Left colon (tissue), 2 donors: ENCODE measurements around the gene SLC25A28. TPM values are rescaled to one million over a fixed set of nuclear protein-coding genes. Genes with fewer than 3 reads are reported as not detected.

Source experiments
- ATAC-seq: fragments of 200-7000 bp; cut with Tn5 transposase; one replicate; pipeline ENCODE4 v1.9.1; 2020; ENCODE audit warnings: mild to moderate bottlenecking, moderate library complexity
- DNase-seq, 2 donors: peaks; one replicate each; pipeline ENCODE4 v3.0.0-alpha.2; 2020
- intact Hi-C, 2 donors: fragments of 100-400 bp; cut with DNase I in 1 of 2; cut with micrococcal nuclease in 1 of 2; formaldehyde crosslinking; loops; one replicate each; pipeline versions ENCODE4 v1.11.2 to v1.14.0; 2022; cut with DNase I, micrococcal nuclease
- long read RNA-seq: library from polyadenylated mRNA; unstranded; transcript quantifications from one replicate; pipeline ENCODE4 v2.0.0, GENCODE V29; 2021
- total RNA-seq, 2 donors: library from RNA; stranded (reverse); fragmentation: NEBNext Ultra II Directional; extraction: Animal tissue kit (Norgen Biotek cat#: 25700); gene quantifications; one replicate each; pipeline ENCODE4 v1.2.1, GENCODE V29; 2021
- donor health status: DM: no; HTN: no; CAD: no.
- donor health status: DM: yes; HTN: yes; CAD: no.

SLC25A28 gene, protein sequence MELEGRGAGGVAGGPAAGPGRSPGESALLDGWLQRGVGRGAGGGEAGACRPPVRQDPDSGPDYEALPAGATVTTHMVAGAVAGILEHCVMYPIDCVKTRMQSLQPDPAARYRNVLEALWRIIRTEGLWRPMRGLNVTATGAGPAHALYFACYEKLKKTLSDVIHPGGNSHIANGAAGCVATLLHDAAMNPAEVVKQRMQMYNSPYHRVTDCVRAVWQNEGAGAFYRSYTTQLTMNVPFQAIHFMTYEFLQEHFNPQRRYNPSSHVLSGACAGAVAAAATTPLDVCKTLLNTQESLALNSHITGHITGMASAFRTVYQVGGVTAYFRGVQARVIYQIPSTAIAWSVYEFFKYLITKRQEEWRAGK
- 10 to 100 TPM; 28.8 to 35.7 TPM for total RNA-seq
- long read RNA-seq, partial matches to known transcripts = 6 of 12 reads
- long read RNA-seq, other reads (novel, unspliced or antisense) = 2 of 12 reads

DNA sequence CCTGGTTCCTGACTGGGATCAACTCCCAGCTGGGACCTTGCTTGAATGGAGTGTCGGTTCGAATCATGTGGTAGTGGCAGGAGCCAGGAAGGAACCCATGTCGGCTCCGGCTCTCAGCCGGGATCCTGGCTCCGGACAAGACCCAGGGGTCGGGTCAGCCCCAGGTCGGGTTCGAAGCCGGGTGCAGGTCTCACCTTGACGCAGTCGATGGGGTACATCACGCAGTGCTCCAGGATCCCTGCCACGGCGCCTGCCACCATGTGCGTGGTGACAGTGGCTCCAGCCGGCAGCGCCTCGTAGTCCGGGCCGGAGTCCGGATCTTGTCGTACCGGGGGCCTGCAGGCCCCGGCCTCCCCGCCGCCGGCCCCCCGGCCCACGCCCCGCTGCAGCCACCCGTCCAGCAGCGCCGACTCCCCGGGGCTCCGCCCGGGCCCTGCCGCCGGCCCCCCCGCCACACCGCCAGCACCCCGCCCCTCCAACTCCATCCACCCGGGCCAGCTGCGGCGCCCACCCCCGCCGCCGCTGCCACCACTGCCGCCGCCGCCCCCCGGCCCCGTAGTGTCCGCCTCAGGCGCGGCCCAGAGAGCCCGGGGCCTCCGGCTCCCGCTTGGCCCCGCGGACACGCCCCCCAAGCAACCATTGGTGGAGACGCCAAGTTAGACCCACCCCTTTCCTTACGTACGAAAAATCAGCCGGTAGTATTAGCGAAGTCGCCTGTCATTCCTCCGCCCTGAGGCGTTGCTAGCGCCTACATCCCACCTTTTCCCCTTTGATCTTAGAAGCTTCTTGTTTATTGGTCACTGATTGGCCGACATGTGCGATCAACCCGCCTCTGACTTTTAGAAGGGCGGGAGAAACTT is at the start of gene SLC25A28:
Gene SLC25A28 (minus strand): TSS at position 589 of the 860 bp plus-strand sequence. CDS start 104 bp downstream, at position 485.
- intact Hi-C loops = loop anchor here (5.0 to 10.0 kb wide), 5 partner anchors 65 to 225 kb away; partner anchors contain the start of gene GOT1 (in 2 of the 2)
- ATAC-seq = peak; percentile 75
- DNase-seq = peak; percentile 96 to 98

DNA sequence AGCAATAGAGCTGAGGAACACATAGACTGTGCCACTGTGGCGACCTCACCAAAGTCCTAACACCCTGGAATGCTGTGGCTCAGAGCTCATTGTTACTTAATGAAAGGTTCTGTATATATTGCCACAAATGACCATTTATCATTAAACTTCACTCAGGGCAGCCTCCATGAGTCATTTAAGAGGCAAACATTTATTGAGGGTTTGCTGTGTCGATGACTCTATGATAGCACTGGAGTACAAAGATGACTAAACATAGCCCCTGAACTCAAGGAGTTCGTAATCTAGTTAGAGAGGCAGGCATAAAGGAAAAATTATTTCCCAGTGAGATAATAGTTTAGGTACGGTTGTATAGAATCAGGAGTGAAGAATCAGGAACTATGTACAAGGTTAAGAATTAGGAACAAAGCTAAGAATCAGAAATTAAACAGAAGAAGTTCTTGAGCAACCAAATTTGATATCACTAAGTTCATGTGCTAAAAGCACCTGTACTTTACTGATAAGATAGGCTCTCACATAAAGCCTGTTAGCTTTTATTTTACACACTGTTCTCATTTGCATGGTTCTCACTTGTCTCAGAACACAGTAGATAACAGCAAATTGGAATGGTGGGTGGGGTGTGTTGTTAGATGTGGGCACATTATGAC is 47.0 kb upstream of the SLC25A28 start:
- ATAC-seq (peak; percentile 57), DNase-seq (no peak)
- intact Hi-C loops = no loop called here

DNA sequence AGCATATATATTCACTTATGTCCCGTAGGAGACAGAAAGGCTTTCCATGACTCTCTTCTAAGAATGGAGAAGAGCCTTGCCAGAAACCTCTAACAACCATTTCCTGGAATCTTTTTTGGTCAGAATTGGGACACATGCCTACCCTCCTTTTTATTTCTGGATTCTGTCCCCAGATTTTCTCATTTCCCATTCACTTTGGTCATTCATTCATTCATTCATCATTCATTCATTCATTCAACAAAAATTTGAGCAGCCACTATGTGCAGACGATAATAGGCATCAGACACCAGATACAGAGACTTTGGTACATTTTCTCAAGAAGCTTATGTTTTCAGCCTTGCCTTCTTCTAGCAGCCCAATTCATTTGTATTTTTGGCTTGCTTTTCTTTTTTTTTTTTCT is 45.1 kb upstream of the SLC25A28 start:
- intact Hi-C loops = no loop called here
- DNase-seq (no peak), ATAC-seq (no peak)

DNA sequence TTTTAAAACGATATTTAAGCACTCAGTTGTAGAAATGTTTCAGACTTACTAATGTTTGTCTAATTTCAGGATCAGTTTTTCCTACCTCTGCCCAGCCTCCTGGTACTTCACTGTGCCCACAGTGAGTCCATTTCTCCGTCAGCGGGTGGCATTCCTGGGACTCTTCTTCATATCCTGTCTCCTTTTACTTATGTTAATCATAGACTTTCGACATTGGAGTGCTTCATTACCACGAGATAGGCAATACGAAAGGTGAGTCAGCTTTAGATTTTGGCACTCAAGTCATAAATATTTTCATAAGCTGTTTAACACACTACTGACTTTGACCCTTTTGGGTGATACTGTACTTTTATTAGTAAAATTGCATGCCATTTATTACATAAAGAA is 41.1 kb upstream of the SLC25A28 start:
- DNase-seq (no peak), ATAC-seq (no peak)
- intact Hi-C loops = no loop called here

DNA sequence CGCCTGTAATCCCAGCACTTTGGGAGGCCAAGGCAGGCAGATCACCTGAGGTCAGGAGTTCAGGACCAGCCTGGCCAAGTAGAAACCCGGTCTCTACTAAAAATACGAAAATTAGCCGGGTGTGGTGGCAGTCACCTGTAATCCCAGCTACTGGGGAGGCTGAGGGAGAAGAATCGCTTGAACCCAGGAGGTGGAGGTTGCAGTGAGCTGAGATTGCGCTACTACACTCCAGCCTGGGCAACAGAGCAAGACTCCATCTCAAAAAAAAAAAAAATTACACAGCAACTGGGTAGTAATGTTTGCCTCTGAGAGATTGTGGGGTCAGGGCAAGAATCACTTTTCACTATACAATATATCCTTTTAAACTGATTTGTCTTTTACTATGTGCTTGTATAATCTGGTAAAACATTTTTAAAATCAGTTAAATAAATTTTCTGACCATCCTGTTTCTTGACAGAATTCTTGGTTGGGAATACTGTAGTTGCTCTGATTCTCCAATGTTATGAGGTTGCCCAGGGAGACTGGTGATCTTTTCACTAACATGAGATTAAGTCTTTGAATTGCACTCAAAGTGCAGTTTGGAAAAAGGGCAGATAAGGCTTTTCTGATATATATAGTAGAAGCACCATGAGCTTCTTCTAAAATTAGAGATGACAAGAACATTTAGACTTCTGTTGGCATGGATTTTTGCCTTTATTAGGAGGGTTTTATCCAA is 40.6 kb upstream of the SLC25A28 start:
- ATAC-seq = no peak
- intact Hi-C loops = no loop called here
- no peak for DNase-seq

DNA sequence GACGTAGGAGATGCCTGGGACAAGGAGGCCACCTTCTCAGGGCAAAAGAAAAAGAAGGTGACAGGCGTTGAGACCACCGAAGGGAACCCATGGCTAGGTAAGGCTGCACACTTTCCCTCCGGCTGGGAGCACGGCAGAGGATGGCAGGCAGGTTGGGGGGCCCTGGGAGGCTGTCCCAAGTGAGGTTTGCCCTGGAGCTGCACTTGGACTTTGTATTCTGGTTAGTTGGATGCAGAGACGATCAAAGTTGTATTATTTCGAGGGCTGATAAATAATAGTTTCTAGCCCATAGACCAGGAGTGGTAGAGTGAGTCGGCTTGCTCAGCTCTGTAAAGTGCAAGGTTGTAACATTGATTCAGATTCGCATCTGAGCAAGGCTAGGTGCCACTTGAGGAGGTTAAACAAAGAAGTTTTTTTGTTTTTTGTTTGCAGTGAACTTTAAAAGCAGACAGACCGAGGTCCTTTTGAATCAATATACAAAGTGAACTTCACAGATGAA is 39.7 kb upstream of the SLC25A28 start:
- DNase-seq (peak in 1 of 2 donors; percentile 16), ATAC-seq (peak; percentile 11)
- intact Hi-C loops = no loop called here

DNA sequence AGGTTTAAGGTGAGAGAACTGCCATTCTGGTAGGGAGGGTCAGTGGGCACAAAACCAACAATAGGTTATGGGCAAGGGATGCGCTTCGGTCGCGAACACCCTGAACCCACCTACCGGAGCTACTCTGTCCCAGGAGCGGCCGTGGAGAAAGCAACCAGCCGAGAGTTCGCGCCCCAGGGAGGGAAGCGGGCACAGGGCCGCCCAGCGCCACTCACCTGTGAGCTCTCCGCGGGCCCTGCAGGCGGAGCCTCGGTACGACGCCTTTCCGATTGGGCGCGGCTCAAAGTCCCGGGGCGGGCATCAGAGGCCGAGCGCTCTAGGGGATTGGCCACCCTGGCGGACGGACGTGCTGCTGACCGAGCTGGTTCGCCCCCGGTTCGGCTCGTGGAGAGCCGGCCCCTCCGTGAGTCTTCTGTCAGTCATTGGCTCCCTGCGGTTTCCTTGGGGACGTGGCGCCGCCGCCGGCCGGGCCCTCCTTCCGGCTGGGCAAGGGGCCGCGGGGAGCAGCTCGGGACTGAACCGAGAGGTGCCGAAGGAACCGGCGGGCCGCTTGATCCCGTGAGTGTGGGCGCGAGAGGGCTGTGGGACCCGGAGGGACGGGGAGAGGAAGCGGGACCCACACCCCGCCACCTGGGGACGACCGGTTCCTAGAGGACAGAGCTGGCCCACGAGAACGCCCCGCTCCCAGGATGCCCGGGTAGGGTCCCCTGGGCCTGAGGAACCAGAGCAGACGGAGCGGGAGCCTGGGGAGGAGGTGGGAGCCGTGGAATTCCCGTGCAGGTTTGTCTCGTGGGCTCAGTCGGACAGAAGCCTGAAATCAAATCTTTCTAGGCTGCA is 39.0 kb upstream of the SLC25A28 start, which contains the start of gene ENTPD7:
Gene ENTPD7 (plus strand): TSS at position 479 of the 837 bp plus-strand sequence. CDS start 448 bp downstream, outside the sequence.
- intact Hi-C loops = no loop called here
- peak; percentile 96 for ATAC-seq
- peak; percentile 96 to 97 for DNase-seq

DNA sequence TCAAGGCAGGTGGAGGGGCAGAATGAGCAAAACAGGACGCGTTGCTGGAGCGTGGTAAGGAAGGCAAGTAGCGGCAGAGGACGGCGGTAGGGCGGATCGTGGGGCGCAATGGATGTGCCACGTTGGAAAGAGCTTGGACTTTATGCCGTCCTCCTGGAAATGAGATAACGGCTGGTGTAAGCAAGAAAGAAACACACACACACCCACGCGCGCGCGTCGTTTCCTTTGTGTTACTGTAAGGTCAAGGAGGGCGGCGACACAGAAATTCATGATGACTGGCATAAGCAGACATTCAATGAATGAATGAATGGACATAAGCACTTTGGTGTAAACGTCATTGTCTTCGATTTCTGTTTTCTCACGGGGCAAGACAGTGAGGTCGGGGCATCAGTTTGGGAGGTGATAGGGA is 38.4 kb upstream of the SLC25A28 start:
- intact Hi-C loops = no loop called here

DNA sequence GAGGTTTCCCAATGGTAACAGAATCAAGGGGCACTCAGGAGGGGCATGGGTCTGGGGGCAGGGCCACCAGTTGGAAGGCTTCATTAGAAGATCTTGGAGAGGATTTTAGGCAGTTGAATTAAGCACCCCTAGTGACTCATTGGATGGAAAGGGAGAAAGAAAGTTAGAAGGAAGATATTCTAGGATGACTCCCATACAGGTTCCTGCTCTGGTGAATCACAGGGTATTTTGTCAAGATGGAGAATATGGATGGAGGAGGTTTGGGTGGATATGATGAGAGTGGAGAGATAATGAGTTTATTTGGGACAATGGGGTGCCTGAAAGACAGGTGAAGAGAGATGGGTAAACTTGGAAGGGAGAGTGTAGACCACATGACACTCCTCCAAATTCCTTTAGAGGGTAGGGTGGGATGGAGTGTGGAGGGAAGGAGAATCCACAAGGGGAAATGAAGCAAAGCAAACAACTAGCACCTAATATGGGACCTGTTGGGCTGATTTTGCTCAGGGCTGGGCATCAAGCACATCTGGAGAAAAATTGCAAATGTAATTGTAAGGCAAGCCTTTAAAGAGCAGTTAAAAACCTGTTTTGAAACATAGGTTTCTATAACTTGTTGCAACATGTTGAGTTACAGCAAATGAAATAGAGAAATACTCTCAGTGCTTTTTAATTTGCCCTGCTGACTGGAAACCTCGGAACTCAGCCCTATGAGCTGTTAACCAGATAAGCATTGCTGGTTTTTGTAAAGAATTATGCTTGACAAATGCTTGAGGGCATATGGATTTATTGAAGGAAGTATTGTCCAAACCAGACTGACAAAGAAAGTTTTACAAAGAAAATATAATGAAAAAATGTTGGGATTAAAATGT is 36.2 kb upstream of the SLC25A28 start:
- intact Hi-C loops = no loop called here
- DNase-seq (no peak), ATAC-seq (no peak)

More for the DNA sequence above, 38.4 kb upstream of the SLC25A28 start:
- ATAC-seq (peak; percentile 56), DNase-seq (peak; percentile 70 to 82)

DNA sequence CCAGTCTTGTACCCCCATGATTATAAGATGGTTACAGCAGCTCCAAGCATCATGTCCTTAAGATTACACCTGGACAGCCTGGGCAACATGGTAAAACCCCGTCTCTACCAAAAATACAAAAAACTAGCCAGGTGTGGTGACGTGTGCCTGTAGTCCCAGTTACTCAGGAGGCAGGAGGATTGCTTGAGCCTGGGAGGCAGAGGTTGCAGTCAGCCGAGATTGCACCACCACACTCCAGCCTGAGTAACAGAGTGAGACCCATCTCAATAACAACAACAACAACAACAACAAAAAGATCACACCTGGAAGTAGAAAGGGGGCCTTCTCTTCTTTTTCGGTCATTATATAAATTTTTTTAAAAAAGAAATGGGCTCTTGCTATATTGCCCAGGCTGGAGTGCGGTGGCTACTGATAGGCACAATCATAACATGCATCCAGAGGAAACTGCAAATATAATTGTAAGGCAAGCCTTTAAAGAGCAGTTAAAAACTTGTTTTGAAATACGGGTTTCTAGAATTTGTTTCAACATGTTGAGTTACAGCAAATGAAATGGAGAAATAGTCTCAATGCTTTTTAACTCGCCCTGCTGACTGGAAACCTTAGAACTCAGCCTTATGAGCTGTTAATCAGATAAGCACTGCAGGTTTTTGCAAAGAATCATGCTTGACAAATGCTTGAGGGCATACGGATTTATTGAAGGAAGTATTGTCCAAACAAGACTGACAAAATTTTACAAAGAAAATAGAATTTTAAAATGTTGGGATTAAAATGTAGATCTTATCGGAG is 34.3 kb upstream of the SLC25A28 start:
- intact Hi-C loops = no loop called here
- no peak for ATAC-seq
- DNase-seq = no peak

DNA sequence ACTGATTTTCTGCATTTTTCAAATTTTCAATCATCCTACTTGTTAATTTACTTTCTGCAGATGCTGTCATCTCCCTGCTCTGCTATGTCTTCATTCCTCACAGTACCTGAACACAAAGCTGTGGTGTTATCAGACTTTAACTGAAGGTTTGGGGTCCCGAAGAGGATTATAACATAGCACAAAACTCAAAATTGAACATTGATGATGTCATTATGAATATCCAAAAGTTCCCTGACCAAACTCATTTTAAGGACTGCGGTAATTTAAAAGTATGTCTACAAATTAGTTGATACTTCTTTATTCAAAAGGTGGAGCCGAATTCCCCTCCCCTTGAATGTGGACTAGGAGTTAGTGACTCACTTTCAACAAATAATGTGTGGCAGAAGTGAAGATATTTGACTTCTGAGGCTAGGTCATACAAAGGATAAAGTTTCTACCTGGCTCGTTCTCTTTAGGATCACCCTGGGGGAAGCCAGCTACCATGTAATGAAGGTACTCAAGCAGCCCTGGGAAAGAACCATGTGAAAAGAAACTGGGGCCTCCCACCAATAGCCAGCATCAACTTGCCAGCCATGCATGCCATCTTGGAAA is 32.7 kb upstream of the SLC25A28 start:
- intact Hi-C loops = no loop called here
- DNase-seq (no peak), ATAC-seq (no peak)

DNA sequence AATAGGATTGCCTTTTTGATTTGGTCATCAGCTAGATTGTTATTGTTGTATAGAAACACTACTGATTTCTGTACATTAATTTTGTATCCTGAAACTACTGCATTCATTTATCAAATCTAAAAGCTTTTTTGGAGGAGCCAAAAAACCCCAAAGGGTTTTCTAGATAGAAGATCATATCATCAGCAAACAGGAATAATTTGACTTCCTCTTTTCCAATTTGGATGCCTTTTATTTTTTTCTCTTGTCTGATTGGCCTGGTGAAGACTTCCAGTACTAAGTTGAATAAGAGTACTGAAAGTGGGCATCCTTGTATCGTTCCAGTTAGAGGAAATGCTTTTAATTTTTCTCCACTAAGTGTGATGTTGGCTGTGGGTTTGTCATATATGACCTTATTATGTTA is 28.5 kb upstream of the SLC25A28 start:
- no peak for DNase-seq
- no peak for ATAC-seq
- intact Hi-C loops = no loop called here

DNA sequence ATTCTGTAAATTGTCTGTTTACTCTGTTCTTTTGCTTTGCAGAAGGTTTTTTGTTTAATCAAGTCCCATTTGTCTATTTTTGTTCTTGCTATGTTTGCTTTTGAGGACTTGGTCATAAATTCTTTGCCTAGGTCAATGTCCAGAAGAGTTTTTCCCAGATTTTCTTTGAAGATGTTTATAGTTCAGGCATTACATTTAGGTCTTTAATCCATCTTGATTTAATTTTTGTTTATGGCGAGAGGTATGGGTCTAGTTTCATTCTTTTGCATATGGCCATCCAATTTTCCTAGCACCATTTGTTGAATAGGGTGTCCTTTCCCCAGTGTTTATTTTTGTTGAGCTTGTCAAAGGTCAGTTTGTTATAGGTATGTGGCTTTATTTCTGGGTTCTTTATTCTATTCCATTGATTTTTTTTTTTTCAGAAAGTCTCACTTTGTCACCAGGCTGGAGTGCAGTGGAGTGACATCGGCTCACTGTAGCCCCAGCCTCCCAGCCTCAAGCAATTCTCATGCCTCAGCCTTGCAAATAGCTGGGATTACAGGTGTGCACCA is 27.4 kb upstream of the SLC25A28 start:
- no peak for ATAC-seq
- DNase-seq = no peak
- intact Hi-C loops = no loop called here

DNA sequence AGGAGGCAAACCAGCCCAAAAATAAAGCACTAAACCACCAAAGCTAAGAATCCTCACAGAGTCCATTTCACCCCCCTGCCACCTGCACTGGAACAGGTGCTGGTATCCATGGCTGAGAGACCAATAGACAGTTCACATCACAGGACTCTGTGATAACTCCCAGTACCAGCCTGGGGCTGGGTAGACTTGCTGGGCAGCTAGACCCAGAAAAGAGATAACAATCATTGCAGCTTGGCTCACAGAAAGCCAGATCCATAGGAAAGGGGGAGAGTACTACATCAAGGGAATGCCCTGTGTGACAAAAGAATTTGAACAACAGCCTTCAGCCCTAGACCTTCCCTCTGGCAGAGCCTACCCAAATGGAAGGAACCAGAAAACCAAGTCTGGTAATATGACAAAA is 13.6 kb upstream of the SLC25A28 start:
- ATAC-seq (no peak), DNase-seq (no peak)
- intact Hi-C loops = no loop called here

DNA sequence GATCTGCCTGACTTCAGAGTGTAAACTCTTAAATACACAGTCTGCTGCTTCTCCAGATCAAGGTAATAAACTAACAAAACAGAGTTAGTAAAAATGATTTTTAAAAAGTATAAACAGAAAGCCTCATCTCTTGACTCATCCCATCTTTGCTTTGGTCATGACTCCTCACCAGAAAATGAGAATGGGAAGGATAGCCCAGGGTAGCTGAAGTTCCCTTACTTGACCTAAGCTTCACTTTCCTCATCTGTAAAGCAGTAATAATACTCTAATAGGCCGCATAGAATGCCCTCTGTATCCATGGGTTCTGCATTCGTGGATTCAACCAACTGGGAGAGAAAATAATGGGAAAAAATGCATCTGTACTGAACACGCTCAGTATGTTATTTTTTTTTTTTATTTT is 11.3 kb upstream of the SLC25A28 start:
- intact Hi-C loops = no loop called here
- DNase-seq = no peak
- no peak for ATAC-seq
